A673 (cell line): ENCODE measurements around the gene R3HDM4. TPM values are rescaled to one million over a fixed set of nuclear protein-coding genes. Genes with fewer than 3 reads are reported as not detected.

ENCODE experiments used
- BruUV-seq: library from RNA; stranded (reverse); fragments of 400-500 nt; replicated peaks from 2 replicates; lab custom pipeline; 2021; lab: Mats Ljungman, UMichigan
- CTCF ChIA-PET: fragments of 300-600 bp; sonication (Branson Sonifier 250); formaldehyde crosslinking; loops from one replicate; lab custom pipeline; 2022; ENCODE audit warnings: antibody characterized with exemption; lab: Charles Lee
- POLR2A ChIA-PET: fragments of 300-600 bp; sonication (Branson Sonifier 250); formaldehyde crosslinking; loops from one replicate; lab custom pipeline; 2022; ENCODE audit warnings: antibody characterized with exemption; ENCODE audit not compliant: low non-redundant PET; lab: Charles Lee
- DNase-seq: peaks from one replicate; pipeline ENCODE4 v3.0.0-alpha.2; 2015; ENCODE audit warnings: low spot score
- H3K27ac ChIP-seq: fragments of 200-600 bp; sonication (generic); 2 replicates; pipeline ENCODE4 v1.5.1; 2016; ENCODE audit warnings: mixed run types, low read depth, mild to moderate bottlenecking, mixed read lengths, antibody characterized with exemption, low read length; ENCODE audit not compliant: poor library complexity, severe bottlenecking
- H3K27me3 ChIP-seq: fragments of 200-600 bp; sonication (generic); replicated peaks from 2 replicates; pipeline ENCODE4 v1.6.1; 2017; ENCODE audit warnings: mixed run types, low read depth, mild to moderate bottlenecking, mixed read lengths, antibody characterized with exemption, low read length; ENCODE audit not compliant: insufficient read depth, poor library complexity
- H3K36me3 ChIP-seq: fragments of 200-600 bp; sonication (generic); 2 replicates; pipeline ENCODE4 v1.6.1; 2016; ENCODE audit warnings: mixed run types, mild to moderate bottlenecking, mixed read lengths, antibody characterized with exemption, low read length; ENCODE audit not compliant: insufficient read depth, poor library complexity, severe bottlenecking
- H3K4me1 ChIP-seq: fragments of 200-600 bp; sonication (generic); 2 replicates; pipeline ENCODE4 v1.6.1; 2017; ENCODE audit warnings: mixed run types, mild to moderate bottlenecking, mixed read lengths, antibody characterized with exemption, low read length; ENCODE audit not compliant: insufficient read depth, poor library complexity, severe bottlenecking
- H3K4me3 ChIP-seq: fragments of 200-600 bp; sonication (generic); 2 replicates; pipeline ENCODE4 v1.5.1; 2016; ENCODE audit warnings: low read depth, mixed run types, mild to moderate bottlenecking, mixed read lengths, low read length; ENCODE audit not compliant: poor library complexity, severe bottlenecking
- H3K9me3 ChIP-seq: fragments of 200-600 bp; sonication (generic); 2 replicates; pipeline ENCODE4 v1.6.1; 2016; ENCODE audit warnings: mixed run types, low read depth, mild to moderate bottlenecking, mixed read lengths, antibody characterized with exemption, low read length; ENCODE audit not compliant: poor library complexity, severe bottlenecking
- EZH2 ChIP-seq: fragments of 200-600 bp; sonication (generic); IDR thresholded peaks from 2 replicates; pipeline ENCODE4 v1.6.1; 2017; ENCODE audit warnings: borderline replicate concordance, low read depth, mild to moderate bottlenecking, mixed read lengths, antibody characterized with exemption, low read length; ENCODE audit not compliant: poor library complexity, severe bottlenecking
- intact Hi-C: fragments of 100-400 bp; cut with micrococcal nuclease; formaldehyde crosslinking; loops from one replicate; pipeline ENCODE4 v1.10.0; 2022; ENCODE audit not compliant: unreplicated experiment
- total RNA-seq: library from RNA; stranded (reverse); gene quantifications from 2 replicates; pipeline ENCODE4 v1.2.3, GENCODE V29; 2021
- TF ChIP-seq, protein P1 (sequence below): fragments of 300-800, 200-600 bp; sonication (generic); conservative IDR thresholded peaks from 2 replicates; pipeline ENCODE4 v1.5.1; 2017; ENCODE audit warnings: low read depth, mild to moderate bottlenecking, antibody characterized with exemption, low read length, moderate library complexity, mixed read lengths

The R3HDM4 gene
- total RNA-seq, 1 experiment from 2014 or later: 39.3 TPM

DNA sequence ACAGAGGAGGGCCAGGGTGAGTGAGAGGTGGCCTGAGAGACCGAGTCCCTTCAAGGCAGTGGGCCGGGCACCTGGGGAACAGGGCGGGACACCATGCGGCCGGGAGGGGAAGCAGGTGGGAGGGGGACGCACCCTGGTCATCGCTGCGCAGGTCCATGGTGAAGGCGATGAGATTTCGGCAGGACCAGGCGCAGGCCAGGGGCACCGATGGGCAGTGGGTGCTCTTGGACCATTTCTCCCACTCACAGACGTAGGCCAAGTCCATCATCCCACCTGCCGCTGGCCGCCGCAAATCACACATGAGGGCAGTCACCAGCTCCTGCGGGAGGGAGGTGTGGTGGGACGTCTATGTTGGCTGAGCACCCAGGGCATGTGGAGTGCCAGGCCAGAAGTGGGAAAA, 22.2 kb downstream of the R3HDM4 start:
- CTCF ChIA-PET: no interaction called here
- intact Hi-C loops: no loop called here
- no peak for TF ChIP-seq EZH2
- TF ChIP-seq, protein P1, sequence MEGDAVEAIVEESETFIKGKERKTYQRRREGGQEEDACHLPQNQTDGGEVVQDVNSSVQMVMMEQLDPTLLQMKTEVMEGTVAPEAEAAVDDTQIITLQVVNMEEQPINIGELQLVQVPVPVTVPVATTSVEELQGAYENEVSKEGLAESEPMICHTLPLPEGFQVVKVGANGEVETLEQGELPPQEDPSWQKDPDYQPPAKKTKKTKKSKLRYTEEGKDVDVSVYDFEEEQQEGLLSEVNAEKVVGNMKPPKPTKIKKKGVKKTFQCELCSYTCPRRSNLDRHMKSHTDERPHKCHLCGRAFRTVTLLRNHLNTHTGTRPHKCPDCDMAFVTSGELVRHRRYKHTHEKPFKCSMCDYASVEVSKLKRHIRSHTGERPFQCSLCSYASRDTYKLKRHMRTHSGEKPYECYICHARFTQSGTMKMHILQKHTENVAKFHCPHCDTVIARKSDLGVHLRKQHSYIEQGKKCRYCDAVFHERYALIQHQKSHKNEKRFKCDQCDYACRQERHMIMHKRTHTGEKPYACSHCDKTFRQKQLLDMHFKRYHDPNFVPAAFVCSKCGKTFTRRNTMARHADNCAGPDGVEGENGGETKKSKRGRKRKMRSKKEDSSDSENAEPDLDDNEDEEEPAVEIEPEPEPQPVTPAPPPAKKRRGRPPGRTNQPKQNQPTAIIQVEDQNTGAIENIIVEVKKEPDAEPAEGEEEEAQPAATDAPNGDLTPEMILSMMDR: no peak
- no peak for DNase-seq
- POLR2A ChIA-PET: no interaction called here
- H3K4me1 ChIP-seq: no peaks in the 10 kb centered on the region
- H3K9me3 ChIP-seq: no peaks in the 10 kb centered on the region
- H3K36me3 ChIP-seq: peaks cover 24% of the 10 kb centered on the region
- no peaks in the 10 kb centered on the region for H3K27me3 ChIP-seq
- no TSS peak for BruUV-seq
- no peak overlapping the region for H3K27ac ChIP-seq
- H3K4me3 ChIP-seq: no peak overlapping the region

DNA sequence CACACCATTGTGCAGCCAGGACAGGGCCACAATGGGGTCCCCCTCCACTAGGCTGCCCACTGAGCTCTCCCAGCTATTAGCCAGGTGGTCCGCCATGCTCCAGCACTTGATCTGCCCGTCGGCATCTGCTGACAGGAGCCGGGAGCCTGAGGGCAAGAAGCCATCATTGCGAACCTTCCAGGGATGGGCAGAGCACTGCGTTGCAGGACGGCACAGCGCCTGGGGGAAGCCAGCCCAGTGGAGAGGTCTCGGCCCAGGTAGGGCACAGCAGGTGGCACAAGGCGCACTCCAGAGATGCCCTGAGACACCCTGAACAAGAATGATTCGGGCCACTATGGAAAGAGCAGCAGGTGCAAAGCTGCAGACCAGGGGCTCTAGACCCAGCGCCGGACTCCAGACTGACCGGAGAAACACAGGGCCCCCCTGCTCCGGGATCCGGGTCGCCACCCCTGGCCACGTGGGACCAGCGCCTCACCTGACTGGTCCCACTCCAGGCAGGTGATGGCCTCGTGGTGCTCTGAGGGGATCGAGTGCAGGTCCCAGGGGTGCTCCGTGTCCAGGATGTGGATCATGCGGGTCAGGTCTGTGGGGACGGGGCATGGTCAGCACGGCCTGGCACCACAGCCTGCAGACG, 23.2 kb downstream of the R3HDM4 start:
- ChIA-PET POLR2A (no interaction called here), CTCF (no interaction called here)
- Histone ChIP-seq H3K27ac (no peak overlapping the region), H3K27me3 (no peaks in the 10 kb centered on the region), H3K4me3 (no peak overlapping the region), H3K36me3 (peaks cover 32% of the 10 kb centered on the region), H3K4me1 (no peaks in the 10 kb centered on the region), H3K9me3 (no peaks in the 10 kb centered on the region)
- intact Hi-C loops: no loop called here
- DNase-seq: no peak
- TF ChIP-seq EZH2: no peak
- TF ChIP-seq, protein P1: no peak
- no TSS peak for BruUV-seq

DNA sequence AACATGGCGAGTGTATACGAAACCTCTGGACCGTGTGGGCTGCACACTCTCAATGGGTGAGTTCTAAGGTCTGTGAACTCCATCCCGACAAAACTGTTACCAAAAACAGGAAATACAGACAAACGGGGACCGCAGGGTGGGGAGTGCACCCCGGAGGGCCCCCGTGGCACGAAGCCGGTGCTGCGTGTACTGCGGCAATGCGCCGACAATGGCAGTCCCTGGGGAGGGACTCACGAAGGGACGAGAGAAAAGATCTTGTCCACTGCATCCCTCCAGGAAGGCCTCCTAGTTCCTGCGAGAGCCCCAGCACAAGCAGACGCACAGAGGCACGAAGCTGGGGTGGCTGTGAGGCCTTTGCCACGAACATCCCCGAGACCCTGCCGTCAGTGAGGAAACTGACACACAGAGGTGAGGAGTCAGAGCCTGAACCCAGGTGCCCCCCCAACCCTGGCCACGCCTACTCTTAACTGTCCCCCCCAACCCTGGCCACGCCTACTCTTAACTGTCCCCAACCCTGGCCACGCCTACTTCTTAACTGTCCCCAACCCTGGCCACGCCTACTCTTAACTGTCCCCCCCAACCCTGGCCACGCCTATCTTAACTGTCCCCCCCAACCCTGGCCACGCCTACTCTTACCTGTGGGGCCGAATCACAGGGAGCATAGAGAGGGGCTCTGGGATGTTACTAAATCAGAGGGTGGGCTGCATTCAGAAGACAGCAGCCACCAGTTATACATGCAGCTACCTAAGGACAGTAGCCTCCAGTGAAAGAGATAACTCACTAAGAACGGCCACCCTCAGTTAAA, 24.2 kb downstream of the R3HDM4 start:
- TSS peak; percentile 38 for BruUV-seq
- intact Hi-C loops: no loop called here
- CTCF ChIA-PET: no interaction called here
- H3K4me3 ChIP-seq: no peak overlapping the region
- no peaks in the 10 kb centered on the region for H3K4me1 ChIP-seq
- H3K27ac ChIP-seq: no peak overlapping the region
- TF ChIP-seq, protein P1: no peak
- TF ChIP-seq EZH2: no peak
- no peaks in the 10 kb centered on the region for H3K27me3 ChIP-seq
- POLR2A ChIA-PET: no interaction called here
- H3K36me3 ChIP-seq: peaks cover 35% of the 10 kb centered on the region
- H3K9me3 ChIP-seq: no peaks in the 10 kb centered on the region
- no peak for DNase-seq
